AG09319 (cell line): ENCODE measurements around the gene EFR3B.

Experiments
- DNase-seq: peaks from one replicate; pipeline ENCODE4 v3.0.0-alpha.2; 2010; ENCODE audit warnings: low read depth; ENCODE audit errors: extremely low read depth
- CTCF ChIP-seq: IDR thresholded peaks from 2 replicates; pipeline ENCODE4 v1.5.1; 2011; ENCODE audit warnings: low read depth, mild to moderate bottlenecking, inconsistent platforms, low read length, moderate library complexity

Gene EFR3B

GRCh38 chr2:25056098-25056821 is 14.4 kb downstream of the EFR3B start:
- no peak for TF ChIP-seq CTCF
- no peak for DNase-seq

- no peak for DNase-seq
- TF ChIP-seq CTCF: no peak
Observed at GRCh38 chr2:25062511-25062917, 20.6 kb downstream of the EFR3B start.

DNA sequence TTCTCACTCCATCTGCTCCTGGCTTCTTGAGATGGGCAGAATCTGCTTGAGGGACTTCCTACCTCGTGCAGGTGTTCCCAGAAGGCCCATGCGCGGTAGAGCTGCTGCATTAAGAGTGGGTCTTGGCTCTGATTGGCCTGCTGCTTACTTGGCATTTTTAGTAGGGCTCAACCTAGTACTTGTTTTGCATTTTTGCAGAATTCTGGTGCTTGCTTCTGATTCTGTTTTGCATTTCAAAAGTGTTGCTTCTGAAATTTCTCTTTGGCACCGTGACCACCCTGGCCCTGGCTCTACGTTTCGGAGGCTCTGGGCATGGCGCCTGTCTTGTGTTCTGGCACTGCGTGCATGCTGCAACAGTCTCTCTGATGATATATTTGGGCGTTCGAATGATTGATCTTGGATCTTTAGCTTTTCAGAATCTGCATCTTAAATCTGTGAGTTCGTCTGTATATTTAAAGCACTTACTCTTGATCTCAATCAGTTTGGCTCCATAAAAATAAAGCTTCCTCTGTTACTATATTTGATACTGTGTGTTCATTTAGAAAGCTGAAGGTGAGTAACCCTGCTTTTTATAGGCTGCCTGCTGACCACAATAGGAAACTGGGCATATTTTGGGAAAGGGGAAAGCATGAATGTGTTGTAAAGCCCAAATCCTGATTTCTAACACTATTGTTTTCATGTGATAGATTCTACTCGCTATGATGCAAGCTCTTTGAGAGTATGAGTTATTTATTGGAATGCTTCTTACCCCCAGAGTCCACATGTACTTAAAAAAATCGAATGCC is 22.2 kb downstream of the EFR3B start:
- DNase-seq: no peak
- TF ChIP-seq CTCF: no peak

DNA sequence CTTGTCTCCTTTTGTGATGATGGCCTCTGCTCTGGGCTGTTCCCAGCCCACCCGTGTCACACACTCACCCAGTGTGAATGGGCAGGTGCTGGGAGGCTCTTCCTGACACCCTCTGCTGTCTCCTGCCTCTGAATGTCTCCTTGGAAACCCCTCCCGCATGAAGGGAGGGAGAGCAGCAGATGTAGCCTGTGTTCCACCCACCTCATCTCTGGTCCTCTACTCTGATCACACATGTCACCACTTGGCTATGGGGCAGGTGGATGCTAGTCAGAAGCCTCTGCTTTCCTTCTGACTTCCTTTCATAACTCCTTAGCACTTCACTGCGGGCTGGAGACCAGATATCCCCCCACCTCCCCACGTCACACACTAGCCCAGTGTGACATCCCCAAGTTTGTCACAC is 23.9 kb downstream of the EFR3B start:
- DNase-seq: no peak
- TF ChIP-seq CTCF: no peak

DNA sequence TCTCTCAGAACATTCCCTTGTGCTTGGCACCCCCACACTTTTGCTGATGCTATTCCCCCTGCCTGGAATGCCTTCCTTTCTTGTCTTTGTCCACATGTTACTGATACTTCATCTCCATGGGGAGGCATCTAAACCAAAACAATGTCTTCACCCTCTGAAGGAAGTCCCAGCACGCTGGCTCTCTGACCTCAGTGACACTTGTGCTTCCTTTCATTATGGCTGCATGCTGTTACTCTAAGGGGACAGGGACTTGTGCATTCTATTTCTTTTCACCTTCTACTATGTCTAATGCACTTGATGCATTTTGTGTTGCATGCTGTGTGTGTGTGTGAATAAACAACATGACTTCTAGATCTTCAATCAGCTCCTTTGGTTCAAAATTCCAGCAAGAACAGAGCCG is 24.6 kb downstream of the EFR3B start:
- no peak for TF ChIP-seq CTCF
- no peak for DNase-seq

DNA sequence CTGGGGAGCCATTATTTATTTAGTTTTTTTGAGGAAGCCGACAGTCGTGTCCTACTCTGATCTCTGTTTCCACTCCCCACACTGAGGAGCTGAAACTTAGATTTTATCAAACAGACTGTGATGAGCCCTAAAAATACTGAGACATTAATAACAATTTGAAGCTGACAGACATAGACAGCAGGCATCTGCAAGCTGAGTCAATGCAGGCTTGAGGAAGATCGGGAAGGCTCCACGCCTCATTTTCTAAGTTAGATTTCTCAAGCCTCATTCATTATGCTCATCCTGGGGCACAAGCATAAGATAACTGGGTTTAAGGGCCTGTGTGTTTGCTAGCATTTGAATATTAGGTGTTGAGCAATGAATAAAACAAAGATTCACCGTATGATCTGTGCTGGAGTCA is 26.3 kb downstream of the EFR3B start:
- no peak for TF ChIP-seq CTCF
- no peak for DNase-seq

GRCh38 chr2:25071966-25072365 is 30.1 kb downstream of the EFR3B start:
- no peak for DNase-seq

More at GRCh38 chr2:25071966-25072365, 30.1 kb downstream of the EFR3B start:
- TF ChIP-seq CTCF: no peak
